GM18867 (cell line): ENCODE measurements around the gene WNT7B.

Experiments
- ATAC-seq: cut with Tn5 transposase; IDR thresholded peaks from one replicate; pipeline ENCODE4 v1.9.1; 2021; ENCODE audit warnings: mild to moderate bottlenecking, moderate library complexity; ENCODE audit not compliant: unreplicated experiment

The WNT7B gene

GRCh38 chr22:45880091-45880715 lies 96.8 kb downstream of the WNT7B start:
- no peak for ATAC-seq

DNA sequence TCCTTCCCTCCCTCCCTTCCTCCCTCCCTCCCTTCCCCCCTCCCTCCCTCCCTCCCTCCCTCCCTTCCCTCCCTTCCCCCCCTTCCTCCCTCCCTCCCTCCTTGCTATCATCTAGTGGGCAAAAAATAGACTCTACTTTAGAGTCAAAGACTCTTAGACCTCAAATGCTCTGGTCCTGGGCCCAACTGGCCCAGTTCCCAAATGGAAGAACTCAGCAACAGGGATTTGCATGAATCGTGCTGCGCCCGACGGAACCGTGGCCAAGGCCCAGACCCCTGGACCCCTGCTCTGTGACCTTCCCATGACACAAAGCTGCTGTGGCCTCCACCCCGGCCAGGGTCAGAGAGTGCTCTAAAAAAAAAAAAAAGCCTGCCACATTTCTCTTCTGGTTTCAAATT lies 97.4 kb downstream of the WNT7B start:
- ATAC-seq, result no peak

GRCh38 chr22:45878901-45879551 lies 97.9 kb downstream of the WNT7B start:
- no peak for ATAC-seq

DNA sequence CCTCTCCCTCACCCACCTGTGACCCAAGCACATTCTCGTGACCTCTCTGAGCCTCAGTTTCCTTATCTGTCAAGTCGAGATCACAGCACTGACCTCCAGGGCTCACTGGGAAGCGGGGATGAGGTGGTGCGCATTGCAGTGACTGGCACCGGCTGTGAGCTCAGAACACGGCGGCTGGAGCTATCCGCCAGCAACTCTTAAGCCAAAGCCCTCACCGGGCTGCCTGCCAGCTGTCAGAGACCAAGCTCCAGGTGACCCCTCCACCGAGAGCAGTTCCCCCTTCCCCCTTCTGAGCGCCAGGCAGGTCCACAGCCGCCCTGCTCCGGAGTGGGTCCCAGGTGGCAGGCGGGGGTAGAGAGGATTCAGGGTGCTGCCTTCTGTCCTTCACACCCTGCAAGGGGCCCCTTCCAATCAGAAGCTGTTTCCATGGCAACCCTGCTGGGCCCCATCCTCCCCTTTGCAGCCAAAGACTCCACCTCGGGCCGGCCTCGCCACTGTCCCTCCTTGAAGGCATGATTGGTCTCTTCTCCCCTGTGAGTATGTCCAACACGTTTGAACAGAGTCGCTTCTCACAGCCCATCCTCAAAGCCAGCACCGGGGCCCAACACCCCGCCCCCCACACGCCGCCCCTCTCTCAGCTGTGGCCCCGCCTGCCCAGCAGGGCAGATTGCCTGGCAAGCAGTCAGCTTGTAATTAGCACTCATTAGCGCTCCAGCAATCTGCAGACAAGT lies 98.7 kb downstream of the WNT7B start:
- ATAC-seq, result no peak

DNA sequence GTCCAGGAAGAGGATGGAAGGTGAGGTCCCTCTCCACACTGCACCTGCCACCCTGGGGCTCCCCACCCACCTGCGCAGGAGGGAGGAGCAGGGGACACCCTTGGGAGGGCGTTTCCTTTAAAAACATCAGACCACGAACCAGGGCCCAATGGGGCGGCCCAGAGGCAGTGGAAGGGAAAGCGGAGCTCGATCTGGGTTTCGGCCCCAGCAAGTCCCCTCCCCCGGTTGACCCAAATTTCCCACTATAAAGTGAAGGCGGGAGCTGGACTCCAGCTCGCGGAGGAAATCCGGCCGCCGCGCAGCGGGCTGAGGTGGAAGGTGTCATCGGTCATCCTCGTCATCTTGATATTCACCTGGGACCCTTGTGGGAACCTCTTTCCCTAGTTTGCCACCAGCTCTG lies 99.3 kb downstream of the WNT7B start:
- no peak for ATAC-seq

- no peak for ATAC-seq
Measured at GRCh38 chr22:45877036-45877380, 100.0 kb downstream of the WNT7B start.

DNA sequence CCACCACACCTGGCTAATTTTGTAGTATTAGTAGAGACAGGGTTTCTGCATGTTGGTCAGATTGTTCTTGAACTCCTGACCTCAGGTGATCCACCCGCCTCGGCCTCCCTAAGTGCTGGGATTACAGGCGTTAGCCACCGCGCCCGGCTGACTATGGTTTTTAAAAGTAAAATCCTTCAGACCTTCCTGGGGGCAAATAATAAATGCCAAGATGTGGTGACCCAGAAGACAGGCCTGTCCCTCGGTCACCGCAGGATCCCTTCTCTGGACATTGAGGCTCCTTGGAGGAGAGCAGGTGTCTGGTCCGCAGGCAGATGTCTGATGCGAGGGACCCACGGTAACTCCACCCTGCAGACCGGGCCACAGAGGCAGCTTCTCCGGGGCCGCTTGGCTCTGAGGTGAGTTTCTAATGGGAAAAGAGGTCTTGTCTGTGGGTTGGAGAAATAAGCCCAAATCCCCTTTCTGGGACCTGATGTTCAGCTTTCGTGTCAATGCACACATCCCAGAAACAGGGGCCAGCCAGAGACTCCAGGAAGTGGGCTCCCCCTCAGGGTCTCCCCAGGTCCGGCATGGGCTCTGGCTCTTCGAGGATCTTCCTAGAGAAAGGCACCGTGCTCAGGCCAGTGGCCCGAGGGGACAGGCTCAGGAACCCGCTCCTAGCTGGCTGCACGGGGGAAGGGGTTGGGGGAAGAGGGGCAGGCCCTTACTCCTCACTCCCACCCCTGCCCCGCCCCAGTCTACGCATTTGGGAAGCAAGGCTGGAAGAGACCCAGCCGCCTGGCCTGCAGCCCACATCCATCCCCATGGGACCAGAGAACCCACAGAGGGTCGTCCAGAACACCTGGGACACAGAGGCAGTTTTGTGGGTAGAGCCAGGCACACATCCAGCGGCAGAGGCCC lies 100.6 kb downstream of the WNT7B start:
- no peak for ATAC-seq

- no peak for ATAC-seq
Measured at GRCh38 chr22:45872659-45873263, 104.2 kb downstream of the WNT7B start.

DNA sequence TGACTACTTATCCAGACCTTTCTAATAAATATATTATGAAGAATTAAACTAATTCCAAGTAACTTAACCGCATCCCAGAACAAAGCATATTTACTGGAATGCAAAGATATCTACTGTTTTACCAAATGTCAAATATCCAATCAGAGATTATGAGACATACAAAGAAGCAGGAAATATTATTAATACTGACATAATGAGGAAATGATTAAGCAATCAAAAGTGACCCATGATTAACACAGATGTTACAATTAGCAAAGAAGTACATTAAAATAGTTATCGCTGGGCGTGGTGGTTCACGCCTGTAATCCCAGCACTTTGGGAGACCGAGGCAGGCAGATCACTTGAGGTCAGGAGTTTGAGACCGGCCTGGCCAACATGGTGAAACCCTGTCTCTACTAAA lies 105.2 kb downstream of the WNT7B start:
- ATAC-seq, result no peak
